SU-DHL-6 (cell line): ENCODE measurements around the gene SOX18.

Experiments used
- H2AFZ ChIP-seq: fragments of 200-600 bp; sonication (generic); 2 replicates; pipeline ENCODE4 v1.6.1; 2014; ENCODE audit warnings: low read depth, mild to moderate bottlenecking, moderate library complexity, mixed read lengths, antibody characterized with exemption, low read length; ENCODE audit not compliant: severe bottlenecking
- H3F3A ChIP-seq: fragments of 200-600 bp; shearing (Covaris generic); 2 replicates; pipeline ENCODE4 v1.6.0; 2016; ENCODE audit warnings: antibody characterized with exemption, mild to moderate bottlenecking; ENCODE audit not compliant: insufficient read depth
- H3K27ac ChIP-seq: fragments of 200-600 bp; sonication (generic); 2 replicates; pipeline ENCODE4 v1.5.1; 2016; ENCODE audit warnings: low read depth, mild to moderate bottlenecking, low read length, moderate library complexity, mixed read lengths
- H3K27me3 ChIP-seq: fragments of 200-600 bp; sonication (generic), shearing (Covaris generic); 2 replicates; pipeline ENCODE4 v1.6.0; 2014; ENCODE audit warnings: mild to moderate bottlenecking, low read length
- H3K36me3 ChIP-seq: fragments of 200-600 bp; sonication (generic); 2 replicates; pipeline ENCODE4 v1.6.1; 2014; ENCODE audit warnings: mild to moderate bottlenecking, low read length, mixed read lengths
- H3K4me2 ChIP-seq: fragments of 300-600, 200-600 bp; shearing (Covaris generic), sonication (generic); 2 replicates; pipeline ENCODE4 v1.6.0; 2014; ENCODE audit warnings: low read length, low read depth, mild to moderate bottlenecking; ENCODE audit not compliant: poor library complexity, severe bottlenecking
- H3K4me3 ChIP-seq: fragments of 200-600 bp; sonication (generic); 2 replicates; pipeline ENCODE4 v1.5.1; 2014; ENCODE audit warnings: antibody characterized with exemption, low read length, mild to moderate bottlenecking, mixed read lengths; ENCODE audit not compliant: insufficient read depth, poor library complexity, severe bottlenecking
- H3K79me2 ChIP-seq: fragments of 200-600 bp; sonication (generic); 2 replicates; pipeline ENCODE4 v1.6.1; 2014; ENCODE audit warnings: mild to moderate bottlenecking, low read length, moderate library complexity; ENCODE audit not compliant: insufficient read depth
- H3K9ac ChIP-seq: fragments of 200-600 bp; sonication (generic); 2 replicates; pipeline ENCODE4 v1.7.0; 2014; ENCODE audit warnings: mild to moderate bottlenecking, low read length
- H3K9me2 ChIP-seq: fragments of 200-600 bp; sonication (generic); replicated peaks from 2 replicates; pipeline ENCODE4 v1.6.1; 2014; ENCODE audit warnings: low read length; ENCODE audit not compliant: insufficient read depth
- H3K9me3 ChIP-seq: fragments of 200-600 bp; sonication (generic); 2 replicates; pipeline ENCODE4 v1.6.1; 2014; ENCODE audit warnings: low read length, mixed read lengths; ENCODE audit not compliant: insufficient read depth
- H4K20me1 ChIP-seq: fragments of 200-600 bp; sonication (generic); 2 replicates; pipeline ENCODE4 v1.6.1; 2014; ENCODE audit warnings: low read depth, mild to moderate bottlenecking, antibody characterized with exemption, low read length, moderate library complexity, mixed read lengths
- EZH2phosphoT487 ChIP-seq: fragments of 200-600 bp; sonication (generic), shearing (Covaris generic); conservative IDR thresholded peaks from 2 replicates; pipeline ENCODE4 v1.6.1; 2018; ENCODE audit warnings: mild to moderate bottlenecking, antibody characterized with exemption, low read length, moderate library complexity, mixed read lengths
- TF ChIP-seq, protein P1 (sequence below): fragments of 200-600 bp; sonication (generic); IDR thresholded peaks from one replicate; pipeline ENCODE4 v1.5.1; 2017; ENCODE audit warnings: antibody characterized with exemption, mild to moderate bottlenecking, low read length, moderate library complexity; ENCODE audit not compliant: insufficient read depth, poor library complexity, severe bottlenecking

The SOX18 gene

GRCh38 chr20:64027981-64028685 is 21.3 kb downstream of the SOX18 start:
- Histone ChIP-seq H3K79me2 (no peaks in the 10 kb centered on the region), H3K9me3 (no peaks in the 10 kb centered on the region), H4K20me1 (no peaks in the 10 kb centered on the region), H3K9me2 (no peaks in the 10 kb centered on the region), H3K4me3 (no peak overlapping the region), H3K9ac (no peak overlapping the region), H2AFZ (no peak overlapping the region), H3K36me3 (no peaks in the 10 kb centered on the region), H3K27me3 (no peaks in the 10 kb centered on the region), H3K4me2 (no peak overlapping the region), H3F3A (no peaks in the 10 kb centered on the region), H3K27ac (no peak overlapping the region)
- TF ChIP-seq EZH2phosphoT487, result no peak
- TF ChIP-seq, protein P1, sequence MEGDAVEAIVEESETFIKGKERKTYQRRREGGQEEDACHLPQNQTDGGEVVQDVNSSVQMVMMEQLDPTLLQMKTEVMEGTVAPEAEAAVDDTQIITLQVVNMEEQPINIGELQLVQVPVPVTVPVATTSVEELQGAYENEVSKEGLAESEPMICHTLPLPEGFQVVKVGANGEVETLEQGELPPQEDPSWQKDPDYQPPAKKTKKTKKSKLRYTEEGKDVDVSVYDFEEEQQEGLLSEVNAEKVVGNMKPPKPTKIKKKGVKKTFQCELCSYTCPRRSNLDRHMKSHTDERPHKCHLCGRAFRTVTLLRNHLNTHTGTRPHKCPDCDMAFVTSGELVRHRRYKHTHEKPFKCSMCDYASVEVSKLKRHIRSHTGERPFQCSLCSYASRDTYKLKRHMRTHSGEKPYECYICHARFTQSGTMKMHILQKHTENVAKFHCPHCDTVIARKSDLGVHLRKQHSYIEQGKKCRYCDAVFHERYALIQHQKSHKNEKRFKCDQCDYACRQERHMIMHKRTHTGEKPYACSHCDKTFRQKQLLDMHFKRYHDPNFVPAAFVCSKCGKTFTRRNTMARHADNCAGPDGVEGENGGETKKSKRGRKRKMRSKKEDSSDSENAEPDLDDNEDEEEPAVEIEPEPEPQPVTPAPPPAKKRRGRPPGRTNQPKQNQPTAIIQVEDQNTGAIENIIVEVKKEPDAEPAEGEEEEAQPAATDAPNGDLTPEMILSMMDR, result no peak

DNA sequence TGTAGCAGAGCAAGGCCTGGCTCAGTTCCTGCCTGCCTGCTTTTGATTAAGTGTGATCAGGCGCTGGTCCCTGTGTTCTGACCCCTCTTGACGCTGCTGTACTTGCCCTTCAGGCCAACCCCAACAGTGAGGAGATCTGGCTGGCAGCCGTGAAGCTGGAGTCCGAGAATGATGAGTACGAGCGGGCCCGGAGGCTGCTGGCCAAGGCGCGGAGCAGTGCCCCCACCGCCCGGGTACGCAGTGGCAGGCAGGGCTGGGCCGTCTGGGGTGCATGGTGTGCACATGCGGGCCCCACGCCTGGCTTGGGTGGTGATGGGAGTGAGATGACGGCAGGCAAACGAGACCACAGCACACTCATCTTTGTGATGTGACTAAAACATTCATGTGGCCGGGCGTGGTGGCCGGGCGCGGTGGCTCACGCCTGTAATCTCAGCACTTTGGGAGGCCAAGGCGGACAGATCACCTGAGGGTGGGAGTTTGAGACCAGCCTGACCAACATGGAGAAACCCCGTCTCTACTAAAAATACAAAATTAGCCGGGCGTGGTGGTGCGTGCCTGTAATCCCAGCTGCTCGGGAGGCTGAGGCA is 23.5 kb downstream of the SOX18 start:
- no peak for TF ChIP-seq EZH2phosphoT487
- TF ChIP-seq, protein P1, result no peak
- no peaks in the 10 kb centered on the region for H3K9me2 ChIP-seq

DNA sequence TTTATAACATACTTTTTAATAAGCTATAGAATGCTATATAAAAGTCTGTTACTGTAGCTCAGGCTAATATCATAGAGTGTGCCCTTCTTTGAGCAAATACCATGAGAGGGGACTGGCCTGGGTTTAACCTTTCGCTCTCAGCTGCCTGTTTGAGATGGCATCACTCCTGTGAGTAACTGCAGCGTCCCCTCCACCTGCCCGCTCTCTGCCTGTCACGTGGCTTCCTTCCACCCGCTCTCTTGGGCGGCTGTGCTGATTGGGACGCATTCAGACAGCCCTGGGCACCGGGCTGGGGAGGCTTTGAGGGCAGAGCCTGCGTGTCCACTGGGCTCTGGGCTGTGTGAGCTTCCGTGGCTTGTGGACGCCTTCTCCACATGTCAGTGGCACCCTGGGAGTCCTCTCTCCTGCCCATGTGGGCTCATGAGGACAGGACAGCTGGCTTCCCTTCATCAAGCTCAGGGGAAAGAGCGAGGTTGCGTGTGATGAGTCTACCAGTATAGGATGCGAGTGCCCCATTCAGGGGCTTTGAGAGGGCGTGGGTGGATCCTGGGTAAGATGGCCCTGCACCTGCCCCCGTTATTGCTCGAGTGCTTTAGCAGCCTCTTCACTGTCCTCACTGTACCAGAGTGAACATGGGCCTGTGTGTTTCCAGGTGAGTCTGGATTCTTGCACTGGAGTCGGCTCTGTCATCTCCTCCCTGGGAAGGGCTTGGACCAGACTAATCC is 24.2 kb downstream of the SOX18 start:
- no peak overlapping the region for H3K27ac ChIP-seq
- H3K36me3 ChIP-seq, result no peaks in the 10 kb centered on the region
- no peak overlapping the region for H3K4me2 ChIP-seq
- no peaks in the 10 kb centered on the region for H4K20me1 ChIP-seq
- no peak overlapping the region for H2AFZ ChIP-seq
- TF ChIP-seq, protein P1, result no peak
- no peak for TF ChIP-seq EZH2phosphoT487
- H3K9me3 ChIP-seq, result no peaks in the 10 kb centered on the region
- H3K27me3 ChIP-seq, result no peaks in the 10 kb centered on the region
- no peaks in the 10 kb centered on the region for H3K9me2 ChIP-seq
- H3K9ac ChIP-seq, result no peak overlapping the region
- no peaks in the 10 kb centered on the region for H3F3A ChIP-seq
- no peak overlapping the region for H3K4me3 ChIP-seq
- no peaks in the 10 kb centered on the region for H3K79me2 ChIP-seq

More for the DNA sequence above, 23.5 kb downstream of the SOX18 start:
- H3K9ac ChIP-seq, result no peak overlapping the region
- no peak overlapping the region for H2AFZ ChIP-seq
- H3K36me3 ChIP-seq, result no peaks in the 10 kb centered on the region
- no peaks in the 10 kb centered on the region for H3K79me2 ChIP-seq
- no peak overlapping the region for H3K4me2 ChIP-seq
- H3F3A ChIP-seq, result no peaks in the 10 kb centered on the region
- H3K27me3 ChIP-seq, result no peaks in the 10 kb centered on the region
- H3K9me3 ChIP-seq, result no peaks in the 10 kb centered on the region
- H3K4me3 ChIP-seq, result no peak overlapping the region
- H4K20me1 ChIP-seq, result no peaks in the 10 kb centered on the region
- no peak overlapping the region for H3K27ac ChIP-seq
